Measurements from ENCODE around the gene ROCK1. TPM values are rescaled to one million over a fixed set of nuclear protein-coding genes. Genes with fewer than 3 reads are reported as not detected.

The ROCK1 gene
- total RNA-seq, 1 donor from 2014 or later: 35.3 TPM

- Histone ChIP-seq H3K36me3 (ENCODE audit: control insufficient read depth, insufficient read depth, low read length) (no peaks in the 10 kb centered on the region), H3K4me3 (ENCODE audit: low read depth, low read length) (no peak overlapping the region), H3K27me3 (ENCODE audit: control insufficient read depth, insufficient read depth, low read length) (no peaks in the 10 kb centered on the region)
- no peak for TF ChIP-seq CTCF (IDR thresholded peaks at IDR 0.05; ENCODE audit: insufficient read depth, low read length, poor library complexity, severe bottlenecking)
- no peak for DNase-seq (ENCODE audit: low read depth)
Measured at GRCh38 chr18:21118806-21119205, 7.2 kb upstream of the ROCK1 start.

GRCh38 chr18:21117409-21118131 lies 6.0 kb upstream of the ROCK1 start:
- DNase-seq (ENCODE audit: low read depth): no peak
- Histone ChIP-seq H3K4me3 (ENCODE audit: low read depth, low read length) (no peak overlapping the region), H3K27me3 (ENCODE audit: control insufficient read depth, insufficient read depth, low read length) (no peaks in the 10 kb centered on the region), H3K36me3 (ENCODE audit: control insufficient read depth, insufficient read depth, low read length) (no peaks in the 10 kb centered on the region)
- TF ChIP-seq CTCF (IDR thresholded peaks at IDR 0.05; ENCODE audit: insufficient read depth, low read length, poor library complexity, severe bottlenecking): no peak

GRCh38 chr18:21115519-21116411 lies 4.2 kb upstream of the ROCK1 start:
- DNase-seq (ENCODE audit: low read depth): no peak
- Histone ChIP-seq H3K27me3 (ENCODE audit: control insufficient read depth, insufficient read depth, low read length) (no peaks in the 10 kb centered on the region), H3K4me3 (ENCODE audit: low read depth, low read length) (no peak overlapping the region), H3K36me3 (ENCODE audit: control insufficient read depth, insufficient read depth, low read length) (no peaks in the 10 kb centered on the region)
- TF ChIP-seq CTCF (IDR thresholded peaks at IDR 0.05; ENCODE audit: insufficient read depth, low read length, poor library complexity, severe bottlenecking): no peak

GRCh38 chr18:21112543-21113105 lies 1.0 kb upstream of the ROCK1 start:
- no peak for DNase-seq (ENCODE audit: low read depth)
- Histone ChIP-seq H3K36me3 (ENCODE audit: control insufficient read depth, insufficient read depth, low read length) (no peaks in the 10 kb centered on the region), H3K4me3 (ENCODE audit: low read depth, low read length) (peak overlapping the region; percentile 46), H3K27me3 (ENCODE audit: control insufficient read depth, insufficient read depth, low read length) (no peaks in the 10 kb centered on the region)
- no peak for TF ChIP-seq CTCF (IDR thresholded peaks at IDR 0.05; ENCODE audit: insufficient read depth, low read length, poor library complexity, severe bottlenecking)

- Histone ChIP-seq H3K27me3 (ENCODE audit: control insufficient read depth, insufficient read depth, low read length) (no peaks in the 10 kb centered on the region), H3K36me3 (ENCODE audit: control insufficient read depth, insufficient read depth, low read length) (no peaks in the 10 kb centered on the region), H3K4me3 (ENCODE audit: low read depth, low read length) (peak overlapping the region; percentile 46)
- no peak for DNase-seq (ENCODE audit: low read depth)
- TF ChIP-seq CTCF (IDR thresholded peaks at IDR 0.05; ENCODE audit: insufficient read depth, low read length, poor library complexity, severe bottlenecking): no peak
Measured at GRCh38 chr18:21112140-21112473, 494 bp upstream of the ROCK1 start.

All from kidney epithelial cell (primary cell).